ENCODE data around the gene MAMDC2. TPM values are rescaled to one million over a fixed set of nuclear protein-coding genes. Genes with fewer than 3 reads are reported as not detected.

Gene MAMDC2
- total RNA-seq, 1 experiment from 2014 or later, result 4.6 TPM

DNA sequence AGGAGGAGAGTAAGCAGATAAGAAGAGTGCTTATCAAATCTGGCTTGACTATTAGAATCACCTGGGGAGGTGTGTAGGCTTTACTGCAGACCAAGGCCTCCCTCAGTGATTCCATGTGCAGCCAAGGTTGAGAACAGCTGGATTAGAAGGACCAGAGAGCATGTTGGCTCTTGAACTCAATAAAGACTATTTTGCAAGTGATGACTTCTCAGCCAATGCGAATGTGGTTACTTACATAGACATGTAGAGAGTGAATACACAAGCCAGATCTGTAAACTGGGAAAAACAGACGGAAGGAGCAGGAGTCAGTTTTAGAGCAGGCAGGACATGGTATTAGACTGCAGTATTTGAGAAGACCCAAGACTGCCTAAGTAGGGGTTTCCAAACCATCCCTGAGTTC lies 48.5 kb downstream of the MAMDC2 start:
- H3K36me3 Mint-ChIP-seq (ENCODE audit: insufficient read depth in 1 of 3, low read depth in 3 of 3), result no peaks in the 10 kb centered on the region
- H4K8ac ChIP-seq (replicated peaks; ENCODE audit: insufficient read length, low read depth, low read length), result no peak overlapping the region
- no peaks in the 10 kb centered on the region for H4K20me1 ChIP-seq (ENCODE audit: control insufficient read depth, insufficient read depth, insufficient read length)

More for the DNA sequence above, 48.5 kb downstream of the MAMDC2 start:
- Histone ChIP-seq H3K27ac (ENCODE audit: insufficient read length, low read depth, low read length) (no peak overlapping the region), H2AK5ac (ENCODE audit: insufficient read length, low read length) (no peak overlapping the region), H4K5ac (ENCODE audit: insufficient read length, low read depth, low read length) (no peak overlapping the region), H3K9me3 (ENCODE audit: control insufficient read depth, low read depth, low read length) (no peaks in the 10 kb centered on the region), H2BK12ac (ENCODE audit: insufficient read length, low read depth, low read length) (no peak overlapping the region), H2BK120ac (ENCODE audit: low read depth, low read length, poor library complexity, severe bottlenecking) (no peak overlapping the region), H3K14ac (ENCODE audit: insufficient read depth, low read length) (no peak overlapping the region), H3K79me2 (ENCODE audit: insufficient read depth, low read length) (no peaks in the 10 kb centered on the region), H3K18ac (ENCODE audit: insufficient read length, low read depth, low read length) (no peak overlapping the region), H2BK15ac (ENCODE audit: low read depth, low read length) (no peak overlapping the region), H3K4me2 (ENCODE audit: insufficient read depth, insufficient read length, low read length) (no peak overlapping the region), H2BK20ac (ENCODE audit: low read depth, low read length, poor library complexity, severe bottlenecking) (no peak overlapping the region), H3K79me1 (ENCODE audit: insufficient read depth, low read depth, low read length, poor library complexity, severe bottlenecking) (no peaks in the 10 kb centered on the region), H3K4me1 (ENCODE audit: insufficient read depth, low read length) (no peaks in the 10 kb centered on the region), H3K56ac (ENCODE audit: insufficient read length, low read depth, low read length) (no peak overlapping the region), H3K4ac (ENCODE audit: low read depth, low read length) (no peak overlapping the region), H2AFZ (ENCODE audit: low read length) (no peak overlapping the region), H3K23ac (ENCODE audit: insufficient read length, low read depth, low read length) (no peak overlapping the region), H3T11ph (ENCODE audit: low read length) (no peak overlapping the region), H3K27me3 (ENCODE audit: insufficient read depth, low read length) (no peaks in the 10 kb centered on the region), H2BK5ac (ENCODE audit: insufficient read length, low read length) (no peak overlapping the region), H3K9ac (ENCODE audit: extremely low read depth, insufficient read length, low read length) (no peak overlapping the region), H4K91ac (ENCODE audit: insufficient read length, low read depth, low read length) (no peak overlapping the region), H3K23me2 (ENCODE audit: insufficient read length, low read depth, low read length, poor library complexity, severe bottlenecking) (no peaks in the 10 kb centered on the region)
- TF ChIP-seq, protein P1, sequence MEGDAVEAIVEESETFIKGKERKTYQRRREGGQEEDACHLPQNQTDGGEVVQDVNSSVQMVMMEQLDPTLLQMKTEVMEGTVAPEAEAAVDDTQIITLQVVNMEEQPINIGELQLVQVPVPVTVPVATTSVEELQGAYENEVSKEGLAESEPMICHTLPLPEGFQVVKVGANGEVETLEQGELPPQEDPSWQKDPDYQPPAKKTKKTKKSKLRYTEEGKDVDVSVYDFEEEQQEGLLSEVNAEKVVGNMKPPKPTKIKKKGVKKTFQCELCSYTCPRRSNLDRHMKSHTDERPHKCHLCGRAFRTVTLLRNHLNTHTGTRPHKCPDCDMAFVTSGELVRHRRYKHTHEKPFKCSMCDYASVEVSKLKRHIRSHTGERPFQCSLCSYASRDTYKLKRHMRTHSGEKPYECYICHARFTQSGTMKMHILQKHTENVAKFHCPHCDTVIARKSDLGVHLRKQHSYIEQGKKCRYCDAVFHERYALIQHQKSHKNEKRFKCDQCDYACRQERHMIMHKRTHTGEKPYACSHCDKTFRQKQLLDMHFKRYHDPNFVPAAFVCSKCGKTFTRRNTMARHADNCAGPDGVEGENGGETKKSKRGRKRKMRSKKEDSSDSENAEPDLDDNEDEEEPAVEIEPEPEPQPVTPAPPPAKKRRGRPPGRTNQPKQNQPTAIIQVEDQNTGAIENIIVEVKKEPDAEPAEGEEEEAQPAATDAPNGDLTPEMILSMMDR (conservative IDR thresholded peaks at IDR 0.05), result no peak
- Mint-ChIP-seq H3K27ac (no peak overlapping the region; a peak in 1 of 7 replicates), H3K9me3 (no peaks in the 10 kb centered on the region; a peak in 1 of 5 replicates), H3K4me3 (no peak overlapping the region), H3K27me3 (ENCODE audit: low read depth) (no peaks in the 10 kb centered on the region), H3K4me1 (no peaks in the 10 kb centered on the region; a peak in 2 of 4 replicates)
- WGBS (ENCODE audit: extremely low coverage, insufficient read length, low lambda C conversion rate), result no CpG with 5 or more reads among the region's 2 CpGs
- DNase-seq, result no peak
